HG03066 (cell line): ENCODE measurements around the gene COPB2.
A peak's percentile ranks its signal among the peaks of the same experiment; 100 is the strongest.
"Not testable (repeated sequence)": the region's sequence is repeated elsewhere in the genome, so short reads cannot be mapped to it uniquely, and the experiment has no call there.

ENCODE experiments used
- ATAC-seq: cut with Tn5 transposase; IDR thresholded peaks from one replicate; pipeline ENCODE4 v1.9.1; 2021; ENCODE audit warnings: low read depth; ENCODE audit not compliant: unreplicated experiment

Gene COPB2

GRCh38 chr3:139380575-139380974, 8.9 kb downstream of the COPB2 start:
- no peak for ATAC-seq

DNA sequence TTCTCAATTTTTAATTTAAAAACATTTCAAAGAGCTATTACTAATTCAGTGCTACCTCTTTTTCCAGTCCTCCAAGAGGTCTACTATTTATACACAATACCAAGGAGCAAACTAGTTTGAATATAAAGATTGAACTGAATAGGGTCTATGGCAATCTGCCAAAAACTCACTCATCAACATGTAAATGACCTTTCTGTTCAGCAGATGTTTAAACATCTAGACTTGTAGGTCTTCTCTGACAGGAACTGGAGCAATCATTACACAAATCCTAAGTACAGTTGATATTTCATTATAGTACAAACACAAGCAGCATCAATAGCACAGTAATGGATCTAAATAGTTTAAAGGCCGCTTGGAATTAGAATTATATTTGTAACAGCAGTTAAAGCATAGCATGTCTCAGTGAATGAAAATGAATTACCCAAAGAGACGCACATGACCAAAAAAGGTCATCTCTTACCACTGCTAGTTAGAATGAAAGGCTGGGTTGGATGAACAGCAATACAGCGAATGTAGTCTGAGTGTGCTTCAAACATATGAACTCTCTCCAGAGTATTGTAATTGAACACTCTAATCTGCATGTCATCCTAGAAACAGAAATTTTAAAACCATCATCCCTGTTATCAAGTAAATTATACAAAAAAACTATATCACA, 10.7 kb downstream of the COPB2 start:
- no peak for ATAC-seq

DNA sequence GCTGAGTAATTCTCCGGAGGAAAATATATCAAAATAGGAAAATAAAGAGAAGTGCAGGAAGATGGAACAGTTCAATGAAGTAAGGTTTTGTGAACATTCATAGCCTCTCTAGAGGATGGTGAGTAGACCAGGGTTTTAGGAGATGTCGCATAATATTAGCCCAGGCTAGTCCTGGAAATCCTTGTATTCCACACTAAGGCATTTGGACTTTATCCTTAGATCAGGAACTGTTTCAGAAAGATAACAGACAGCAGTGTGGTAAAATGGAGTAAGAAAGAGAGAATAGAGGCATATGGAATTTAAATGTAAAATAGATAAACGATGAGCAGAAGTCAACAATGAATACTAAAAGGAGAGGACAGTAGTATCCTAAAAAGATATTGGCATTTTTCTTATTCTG, 12.1 kb downstream of the COPB2 start:
- ATAC-seq, result no peak

GRCh38 chr3:139374099-139374498, 15.3 kb downstream of the COPB2 start:
- no peak for ATAC-seq

- no peak for ATAC-seq
Measured at GRCh38 chr3:139364549-139364948, 24.9 kb downstream of the COPB2 start.

DNA sequence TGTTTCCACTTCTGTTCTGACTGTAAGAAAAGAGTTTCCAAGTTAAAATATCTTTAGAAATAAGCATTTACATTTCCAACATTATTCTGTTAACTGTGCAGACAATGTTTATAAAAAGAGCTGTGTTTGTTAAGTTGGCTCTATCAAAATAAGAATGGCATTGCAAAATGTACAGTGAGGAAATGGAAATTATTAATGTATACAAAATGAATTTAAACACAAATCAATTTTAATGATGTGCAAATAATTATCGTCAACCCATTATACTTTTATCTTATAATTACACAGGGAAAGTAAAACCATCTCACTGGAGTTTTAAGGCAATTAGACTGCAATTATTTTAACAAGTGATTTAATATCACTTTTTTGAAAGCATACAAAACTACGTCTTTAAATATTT, 28.2 kb downstream of the COPB2 start:
- ATAC-seq, result no peak

DNA sequence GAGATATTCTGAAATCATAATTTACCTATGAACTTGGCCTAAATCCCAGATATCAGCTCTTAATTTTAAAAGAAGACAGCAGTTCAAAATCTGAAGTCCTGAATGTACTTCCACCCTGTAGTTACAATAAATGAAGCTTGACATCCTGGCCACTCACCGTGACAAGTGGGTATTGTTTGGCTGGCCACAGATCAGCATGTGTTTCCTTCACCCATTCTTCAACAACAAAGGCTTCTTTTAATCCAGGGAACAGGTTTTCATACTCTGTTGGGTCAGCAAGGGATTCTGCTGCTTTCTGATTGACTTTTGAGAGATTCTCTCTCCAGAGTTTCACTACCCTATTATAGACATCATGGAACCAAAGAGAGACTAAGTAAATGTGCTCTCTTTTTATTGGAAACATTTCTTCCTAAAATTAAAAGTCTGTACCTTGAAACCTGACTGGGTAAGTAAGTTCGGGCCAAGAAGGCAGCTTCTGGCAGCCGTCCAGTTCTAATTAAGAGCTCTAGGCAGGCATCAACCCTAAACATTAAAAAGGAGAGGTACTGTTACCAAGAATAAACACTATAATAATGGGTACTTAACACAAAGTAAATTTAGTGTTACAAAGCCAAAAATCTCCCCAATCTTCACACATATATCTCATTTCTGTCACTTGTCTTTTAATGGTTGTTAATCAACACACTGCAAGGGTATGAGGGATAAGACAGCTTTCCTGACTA, 30.4 kb downstream of the COPB2 start:
- no peak for ATAC-seq

DNA sequence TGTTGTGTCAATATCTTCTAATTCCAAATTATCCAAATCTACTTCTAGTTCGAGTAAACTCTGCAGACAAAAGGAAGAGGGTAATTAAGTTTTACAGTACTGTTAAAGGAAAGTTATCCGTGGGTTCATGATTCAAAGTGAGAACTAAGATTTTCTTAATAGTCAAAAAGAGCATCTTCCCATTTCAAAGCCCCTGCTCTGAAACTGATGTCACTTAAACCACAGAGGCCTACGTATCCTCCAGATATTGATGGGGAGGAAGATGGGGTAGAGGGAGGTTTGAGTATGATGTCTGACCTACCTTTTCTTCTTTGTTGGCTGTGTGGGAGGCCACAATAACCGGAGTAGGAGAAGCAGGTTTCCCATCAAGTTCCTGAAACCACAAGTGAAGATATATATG, 31.5 kb downstream of the COPB2 start:
- ATAC-seq, result no peak

GRCh38 chr3:139355891-139356290, 33.6 kb downstream of the COPB2 start:
- no peak for ATAC-seq

- ATAC-seq, result no peak
Measured at GRCh38 chr3:139355476-139355875, 34.0 kb downstream of the COPB2 start.

GRCh38 chr3:139354661-139355060, 34.8 kb downstream of the COPB2 start:
- no peak for ATAC-seq

GRCh38 chr3:139353920-139354556, 35.4 kb downstream of the COPB2 start:
- ATAC-seq, result no peak

GRCh38 chr3:139346771-139347170, 42.7 kb downstream of the COPB2 start:
- ATAC-seq, result no peak

DNA sequence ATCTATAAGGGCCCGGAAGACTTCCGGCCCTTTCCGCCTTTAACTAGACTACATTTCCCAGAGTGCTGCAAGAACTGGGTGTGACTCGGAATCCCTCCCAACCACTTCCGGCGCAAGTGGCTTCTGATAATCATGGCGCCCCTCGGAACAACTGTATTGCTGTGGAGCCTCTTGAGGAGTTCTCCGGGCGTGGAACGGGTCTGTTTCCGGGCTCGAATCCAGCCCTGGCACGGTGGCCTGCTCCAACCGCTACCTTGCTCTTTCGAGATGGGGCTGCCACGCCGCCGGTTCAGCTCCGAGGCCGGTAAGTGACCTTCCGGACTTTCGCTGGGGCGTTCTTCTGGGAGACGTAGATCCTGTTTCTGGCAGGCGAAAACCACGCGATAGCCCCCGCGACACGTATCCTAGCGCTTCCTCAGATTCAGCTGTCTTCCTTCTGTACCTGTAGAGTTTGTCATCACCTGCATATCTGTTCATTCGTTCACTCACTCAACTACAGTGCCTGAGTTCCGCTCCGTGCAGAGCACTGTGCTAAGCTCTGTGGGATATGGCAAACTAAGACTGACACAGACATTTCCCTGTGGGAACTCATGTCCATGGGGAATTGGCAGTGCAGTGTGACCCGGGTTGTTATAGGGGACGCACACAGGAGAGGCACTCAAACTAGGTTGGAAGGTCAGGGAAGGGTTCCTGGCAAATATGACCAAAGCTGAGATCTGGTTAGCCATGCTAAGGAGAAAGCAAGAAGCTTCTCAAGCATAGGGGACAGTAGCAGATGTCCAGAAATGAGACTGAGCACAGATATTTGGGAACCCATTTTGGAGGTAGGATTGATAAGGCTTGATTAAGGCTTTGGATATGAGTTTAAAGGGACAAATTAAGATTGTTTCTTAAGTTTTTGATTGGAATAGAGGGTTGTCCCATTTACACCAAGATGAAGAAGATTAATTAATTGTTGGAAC, 45.3 kb downstream of the COPB2 start, which contains the start of gene MRPS22:
Gene MRPS22, plus strand, starts transcription at position 126 of the 962 bp plus-strand sequence. Its CDS starts 7 bp downstream, at position 133.
- ATAC-seq, result peak; percentile 99

GRCh38 chr3:139342054-139342453, 47.4 kb downstream of the COPB2 start:
- ATAC-seq, result no peak

DNA sequence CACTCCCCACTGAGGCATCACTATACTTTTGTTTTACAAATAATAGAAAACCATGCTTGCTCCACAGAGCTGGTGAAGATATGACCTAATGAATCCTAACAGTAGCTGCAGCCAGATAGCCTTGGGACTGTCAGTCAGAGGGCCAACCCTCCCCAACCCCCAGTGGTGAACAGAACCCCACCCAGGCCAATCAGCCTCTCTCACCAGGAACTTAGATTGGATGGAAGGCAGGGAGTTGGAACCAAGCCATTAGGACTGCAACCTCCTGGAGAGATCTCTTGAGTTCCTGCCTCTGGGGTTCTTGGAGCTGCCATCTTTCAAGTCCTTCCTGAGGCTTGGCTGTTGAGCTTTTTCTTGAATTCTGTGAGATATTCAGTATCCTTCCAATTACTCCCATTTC, 48.7 kb downstream of the COPB2 start:
- no peak for ATAC-seq

GRCh38 chr3:139339219-139339906, 50.1 kb downstream of the COPB2 start:
- ATAC-seq, result no peak

DNA sequence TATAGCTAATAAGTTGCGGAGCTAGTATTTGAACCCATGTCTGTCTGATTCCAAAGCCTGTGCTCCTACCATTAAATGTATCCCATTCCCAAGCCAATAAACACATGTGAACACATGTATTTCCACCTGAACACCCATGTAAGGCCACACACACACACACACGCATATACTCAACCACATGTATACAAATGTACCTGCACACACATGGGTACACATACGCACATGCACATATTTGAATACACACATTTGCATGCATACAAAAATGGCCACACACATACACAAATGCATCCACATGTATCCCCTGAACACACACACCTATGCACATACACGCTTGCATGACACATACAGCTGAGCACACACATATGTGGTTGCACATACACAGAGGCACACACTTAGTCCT, 51.0 kb downstream of the COPB2 start:
- no peak for ATAC-seq

GRCh38 chr3:139334675-139335074, 54.8 kb downstream of the COPB2 start:
- not testable (repeated sequence) for ATAC-seq

GRCh38 chr3:139332092-139332491, 57.4 kb downstream of the COPB2 start:
- ATAC-seq, result no peak
